Urinary bladder (tissue), 4 donors: ENCODE measurements around the gene HEXIM1. TPM values are rescaled to one million over a fixed set of nuclear protein-coding genes. Genes with fewer than 3 reads are reported as not detected.
A peak's percentile ranks its signal among the peaks of the same experiment; 100 is the strongest.

Experiments
- DNase-seq: peaks from one replicate; pipeline ENCODE4 v3.0.0-alpha.2; 2015; ENCODE audit errors: extremely low spot score
- H3K27ac ChIP-seq: one replicate; pipeline ENCODE4 v1.5.1; 2013; ENCODE audit warnings: low read depth, mild to moderate bottlenecking, moderate library complexity
- H3K36me3 ChIP-seq: one replicate; pipeline ENCODE4 v1.6.1; 2013; ENCODE audit warnings: mild to moderate bottlenecking, moderate library complexity; ENCODE audit not compliant: insufficient read depth
- H3K4me1 ChIP-seq: one replicate; pipeline ENCODE4 v1.6.1; 2013; ENCODE audit warnings: mild to moderate bottlenecking, moderate library complexity; ENCODE audit not compliant: insufficient read depth
- H3K4me3 ChIP-seq: one replicate; pipeline ENCODE4 v1.5.1; 2013; ENCODE audit warnings: low read depth, low read length
- WGBS: extraction: QIAGEN DNeasy Blood & Tissue Kit; methylation state at CpG from one replicate; pipeline ENCODE4 v1.1.7; 2013; 5-methylcytosine and 5-hydroxymethylcytosine counted together
- polyA plus RNA-seq: library from polyadenylated mRNA; stranded (reverse); fragments of 200-250 nt; gene quantifications from one replicate; pipeline ENCODE4 v1.2.3, GENCODE V29; 2013
- total RNA-seq: library from RNA; depleted of rRNA; stranded (reverse); fragments of >200 nt; gene quantifications from one replicate; pipeline ENCODE4 v1.2.3, GENCODE V29; 2014
- donor health status: healthy with polysubstance abuse.
- donor health status: healthy.

Gene HEXIM1
- total and polyA plus RNA-seq, 2 donors = 19.2 to 22.0 TPM

- Histone ChIP-seq H3K36me3 (no peaks in the 10 kb centered on the region), H3K27ac (no peak overlapping the region), H3K4me1 (no peaks in the 10 kb centered on the region), H3K4me3 (no peak overlapping the region)
- 79% methylated on average over 14 of the region's 14 CpGs for WGBS
- DNase-seq = no peak
These were observed 9.3 kb upstream of the HEXIM1 start for GRCh38 chr17:45138911-45139532.

DNA sequence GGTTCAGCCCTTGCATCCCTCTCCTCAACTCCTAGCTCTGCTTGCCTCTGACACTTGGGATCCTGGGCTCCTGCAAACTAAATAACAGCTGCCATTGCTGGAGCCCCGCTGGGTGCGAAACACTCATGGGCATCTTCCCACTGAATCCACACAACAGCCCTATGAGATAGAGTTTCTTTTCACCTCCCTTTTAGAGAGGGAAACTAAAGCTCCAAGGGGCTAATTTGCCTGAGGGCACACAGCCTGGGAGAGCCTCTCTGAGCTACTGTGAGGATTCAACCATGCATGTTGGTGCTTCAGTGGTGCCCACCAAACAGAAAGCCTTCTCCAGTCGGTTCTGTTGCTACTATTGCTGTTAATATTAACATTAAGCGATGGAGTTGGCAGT lies 8.7 kb upstream of the HEXIM1 start:
- 74% methylated on average over 4 of the region's 4 CpGs for WGBS
- H3K36me3 ChIP-seq = no peaks in the 10 kb centered on the region
- no peak overlapping the region for H3K27ac ChIP-seq
- H3K4me1 ChIP-seq = no peaks in the 10 kb centered on the region
- H3K4me3 ChIP-seq = no peak overlapping the region
- no peak for DNase-seq

GRCh38 chr17:45143094-45143670 lies 5.1 kb upstream of the HEXIM1 start:
- H3K36me3 ChIP-seq = no peaks in the 10 kb centered on the region
- peaks cover 1% of the 10 kb centered on the region for H3K4me1 ChIP-seq
- H3K4me3 ChIP-seq = no peak overlapping the region
- 66% methylated on average over 13 of the region's 13 CpGs for WGBS
- peak overlapping the region; percentile 92 for H3K27ac ChIP-seq
- DNase-seq = no peak

GRCh38 chr17:45143767-45144198 lies 4.5 kb upstream of the HEXIM1 start:
- peak; percentile 87 for DNase-seq
- under 1% methylated on average over 21 of the region's 21 CpGs for WGBS
- peaks cover 1% of the 10 kb centered on the region for H3K4me1 ChIP-seq
- H3K36me3 ChIP-seq = no peaks in the 10 kb centered on the region
- peak overlapping the region; percentile 34 for H3K4me3 ChIP-seq
- peak overlapping the region; percentile 92 for H3K27ac ChIP-seq

- no peak for DNase-seq
- WGBS = 11% methylated on average over 71 of the region's 71 CpGs
- peak overlapping the region; percentile 92 for H3K27ac ChIP-seq
- no peaks in the 10 kb centered on the region for H3K36me3 ChIP-seq
- peaks cover 1% of the 10 kb centered on the region for H3K4me1 ChIP-seq
- H3K4me3 ChIP-seq = peak overlapping the region; percentile 34
These were observed 3.9 kb upstream of the HEXIM1 start for GRCh38 chr17:45144199-45145034.

GRCh38 chr17:45145035-45145389 lies 3.3 kb upstream of the HEXIM1 start:
- H3K4me3 ChIP-seq = no peak overlapping the region
- 75% methylated on average over 8 of the region's 8 CpGs for WGBS

DNA sequence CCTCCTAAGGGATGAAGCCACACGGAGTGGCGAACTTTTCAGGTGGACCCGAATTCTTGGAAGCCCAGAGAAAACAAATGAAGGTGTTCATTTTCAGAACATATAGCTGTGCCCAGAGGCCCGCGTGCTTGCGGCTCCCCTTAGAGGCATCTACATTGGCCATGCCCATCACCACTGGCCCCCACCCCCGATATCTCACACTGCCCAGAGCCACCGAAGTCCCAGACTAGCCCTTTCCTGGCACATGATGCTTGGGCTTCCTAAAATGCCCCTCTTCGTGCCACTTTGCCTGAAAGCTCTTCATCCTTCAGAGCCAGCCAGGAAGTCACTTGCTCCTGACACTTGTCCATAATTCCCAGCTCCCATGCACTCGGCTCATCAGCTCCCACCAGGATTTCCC lies 2.1 kb upstream of the HEXIM1 start:
- Histone ChIP-seq H3K4me3 (no peak overlapping the region), H3K27ac (peak overlapping the region; percentile 41), H3K4me1 (peaks cover 1% of the 10 kb centered on the region), H3K36me3 (no peaks in the 10 kb centered on the region)
- no peak for DNase-seq
- WGBS = 86% methylated on average over 10 of the region's 10 CpGs

More at GRCh38 chr17:45145035-45145389, 3.3 kb upstream of the HEXIM1 start:
- H3K27ac ChIP-seq = peak overlapping the region; percentile 87
- DNase-seq = no peak
- no peaks in the 10 kb centered on the region for H3K36me3 ChIP-seq
- H3K4me1 ChIP-seq = peaks cover 1% of the 10 kb centered on the region

DNA sequence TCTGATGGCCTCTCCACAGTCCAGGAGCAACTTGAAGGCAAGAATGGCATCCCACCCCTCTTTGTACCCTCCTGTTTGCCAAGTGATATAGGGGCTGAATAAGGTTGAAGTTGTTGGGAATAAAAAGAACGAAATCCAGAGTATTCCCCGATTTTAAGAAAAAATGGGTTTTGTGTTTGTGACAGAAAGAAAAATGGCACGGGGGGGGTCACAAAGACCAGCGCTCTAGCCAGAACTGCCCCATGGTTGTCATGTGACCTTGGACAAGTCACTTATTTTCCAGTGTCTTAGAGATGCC lies 1.7 kb upstream of the HEXIM1 start:
- Histone ChIP-seq H3K27ac (no peak overlapping the region), H3K4me1 (peaks cover 1% of the 10 kb centered on the region)
- WGBS = 76% methylated on average over 4 of the region's 4 CpGs

DNA sequence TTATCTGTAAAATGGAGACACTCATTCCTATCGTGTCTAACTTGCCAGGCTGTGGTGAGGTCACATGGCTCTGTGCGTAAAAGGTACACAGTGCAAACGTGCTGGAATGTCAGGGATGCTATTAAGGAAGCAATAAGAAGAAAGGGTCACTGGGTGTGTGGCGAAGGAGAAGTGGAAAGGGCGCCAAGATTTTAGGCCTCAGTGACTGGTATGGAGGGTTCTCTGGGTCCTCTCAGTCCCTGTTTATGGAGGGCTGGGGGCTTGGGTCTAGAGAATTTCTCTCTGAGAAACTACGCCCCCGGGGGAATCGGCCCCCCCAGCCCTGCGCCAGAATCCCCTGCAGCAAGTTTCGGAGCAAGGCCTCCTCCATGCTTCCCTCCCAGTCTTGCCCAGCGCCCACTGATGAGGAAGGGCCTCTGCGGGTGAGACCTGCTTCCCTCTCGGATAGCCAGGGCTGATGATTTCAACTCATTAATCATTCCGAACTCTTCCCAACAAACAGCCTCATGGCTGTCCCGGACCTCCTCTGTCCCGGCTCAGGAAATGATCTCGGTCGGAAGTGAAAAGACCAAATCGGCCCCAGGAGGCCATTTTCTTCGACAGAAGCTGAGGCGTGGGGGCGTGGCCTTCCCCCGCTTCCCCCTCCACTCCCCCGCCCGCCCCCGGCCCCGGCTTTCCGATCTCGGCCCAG lies 1.2 kb upstream of the HEXIM1 start:
- H3K36me3 ChIP-seq = no peaks in the 10 kb centered on the region
- no peak for DNase-seq
- peak overlapping the region; percentile 93 for H3K27ac ChIP-seq
- H3K4me1 ChIP-seq = peaks cover 2% of the 10 kb centered on the region
- WGBS = 6% methylated on average over 29 of the region's 29 CpGs
- H3K4me3 ChIP-seq = peak overlapping the region; percentile 58

More for the DNA sequence above, 1.7 kb upstream of the HEXIM1 start:
- H3K36me3 ChIP-seq = no peaks in the 10 kb centered on the region
- no peak for DNase-seq
- peak overlapping the region; percentile 58 for H3K4me3 ChIP-seq

DNA sequence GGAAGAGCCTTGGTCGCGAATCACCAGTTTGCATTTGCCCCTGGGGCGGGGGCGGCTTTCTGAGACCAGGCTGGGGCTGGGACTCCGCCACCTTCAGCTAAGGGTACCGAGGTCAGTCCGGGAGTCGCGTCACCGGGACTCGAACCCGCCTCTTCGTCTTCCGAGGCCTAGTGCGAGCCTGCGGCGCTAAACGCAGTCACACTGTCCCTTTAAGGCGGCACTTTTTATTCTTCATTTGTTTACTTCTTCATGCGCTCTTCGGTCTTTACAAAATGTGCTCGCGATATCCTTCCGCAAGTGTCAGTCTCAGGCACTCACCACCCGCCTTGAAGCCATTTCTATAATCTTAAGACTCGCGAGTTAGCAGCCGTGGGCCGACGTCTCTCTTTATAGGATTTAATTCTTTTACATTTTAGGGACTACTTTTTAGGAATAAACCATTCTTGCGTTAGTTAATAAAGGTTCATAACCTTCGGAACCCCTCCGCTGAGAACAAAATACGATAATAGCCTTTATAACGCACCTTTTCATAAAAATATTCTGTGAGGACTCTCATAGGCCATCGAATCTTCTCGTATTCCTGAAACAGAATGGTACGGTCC lies 593 bp upstream of the HEXIM1 start:
- WGBS = under 1% methylated on average over 38 of the region's 38 CpGs
- H3K4me3 ChIP-seq = peak overlapping the region; percentile 58
- H3K27ac ChIP-seq = peak overlapping the region; percentile 93
- no peak for DNase-seq
- no peaks in the 10 kb centered on the region for H3K36me3 ChIP-seq
- peaks cover 2% of the 10 kb centered on the region for H3K4me1 ChIP-seq

DNA sequence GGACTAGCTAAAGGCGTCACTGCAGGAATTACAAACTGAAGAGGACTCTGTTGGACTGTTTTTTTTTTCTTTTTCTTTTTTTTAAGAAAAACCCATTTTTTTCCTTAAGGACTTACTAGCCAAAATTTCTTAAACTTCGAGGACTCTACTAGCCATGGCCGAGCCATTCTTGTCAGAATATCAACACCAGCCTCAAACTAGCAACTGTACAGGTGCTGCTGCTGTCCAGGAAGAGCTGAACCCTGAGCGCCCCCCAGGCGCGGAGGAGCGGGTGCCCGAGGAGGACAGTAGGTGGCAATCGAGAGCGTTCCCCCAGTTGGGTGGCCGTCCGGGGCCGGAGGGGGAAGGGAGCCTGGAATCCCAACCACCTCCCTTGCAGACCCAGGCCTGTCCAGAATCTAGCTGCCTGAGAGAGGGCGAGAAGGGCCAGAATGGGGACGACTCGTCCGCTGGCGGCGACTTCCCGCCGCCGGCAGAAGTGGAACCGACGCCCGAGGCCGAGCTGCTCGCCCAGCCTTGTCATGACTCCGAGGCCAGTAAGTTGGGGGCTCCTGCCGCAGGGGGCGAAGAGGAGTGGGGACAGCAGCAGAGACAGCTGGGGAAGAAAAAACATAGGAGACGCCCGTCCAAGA lies 878 bp downstream of the HEXIM1 start:
- Histone ChIP-seq H3K36me3 (no peaks in the 10 kb centered on the region), H3K27ac (peak overlapping the region; percentile 94), H3K4me3 (peak overlapping the region; percentile 65), H3K4me1 (peaks cover 2% of the 10 kb centered on the region)
- DNase-seq = no peak
- WGBS = under 1% methylated on average over 32 of the region's 32 CpGs

- Histone ChIP-seq H3K27ac (peak overlapping the region; percentile 94), H3K4me3 (peak overlapping the region; percentile 65), H3K4me1 (peaks cover 2% of the 10 kb centered on the region), H3K36me3 (no peaks in the 10 kb centered on the region)
- DNase-seq = no peak
- WGBS = under 1% methylated on average over 56 of the region's 56 CpGs
These were observed 1.7 kb downstream of the HEXIM1 start for GRCh38 chr17:45149669-45150664.
